ENCODE measurements around the gene FIBP. TPM values are rescaled to one million over a fixed set of nuclear protein-coding genes. Genes with fewer than 3 reads are reported as not detected.

Gene FIBP
- polyA plus RNA-seq, 12 donors: 51.1 to 68.4 (median 60.3) TPM; not detected in 1

DNA sequence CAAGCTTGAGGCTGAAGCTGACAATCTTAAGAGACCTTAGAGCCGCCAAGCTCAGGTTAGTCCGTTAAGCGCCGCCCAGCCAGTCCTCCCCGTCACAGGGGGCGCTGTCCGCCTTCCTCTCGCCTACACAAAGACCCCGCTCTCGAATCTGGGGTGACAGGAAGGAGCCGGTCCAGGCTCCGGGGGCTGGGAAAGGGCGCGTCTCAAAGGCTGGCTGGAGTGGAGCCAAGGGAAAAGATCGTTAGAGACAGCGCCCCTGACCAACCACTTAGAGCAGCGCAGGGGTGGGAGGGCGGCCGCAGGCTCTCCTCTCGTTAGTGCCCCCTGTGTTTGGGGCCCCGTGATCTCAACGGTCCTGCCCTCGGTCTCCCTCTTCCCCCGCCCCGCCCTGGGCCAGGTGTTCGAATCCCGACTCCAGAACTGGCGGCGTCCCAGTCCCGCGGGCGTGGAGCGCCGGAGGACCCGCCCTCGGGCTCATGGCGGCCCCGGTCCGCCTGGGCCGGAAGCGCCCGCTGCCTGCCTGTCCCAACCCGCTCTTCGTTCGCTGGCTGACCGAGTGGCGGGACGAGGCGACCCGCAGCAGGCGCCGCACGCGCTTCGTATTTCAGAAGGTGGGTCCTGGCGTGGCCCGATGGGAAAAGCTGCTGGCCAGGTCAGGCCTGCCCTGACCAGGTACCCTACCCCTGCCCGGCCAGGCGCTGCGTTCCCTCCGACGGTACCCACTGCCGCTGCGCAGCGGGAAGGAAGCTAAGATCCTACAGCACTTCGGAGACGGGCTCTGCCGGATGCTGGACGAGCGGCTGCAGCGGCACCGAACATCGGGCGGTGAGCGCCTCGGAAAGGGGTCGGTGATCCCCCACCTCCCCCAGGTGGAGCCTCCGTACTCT lies 27.8 kb downstream of the FIBP start, which contains the start of gene MUS81:
Gene MUS81, plus strand, starts transcription at position 156 of the 887 bp plus-strand sequence. Its CDS starts 321 bp downstream, at position 477.
- DNase-seq: peak; percentile 94

DNA sequence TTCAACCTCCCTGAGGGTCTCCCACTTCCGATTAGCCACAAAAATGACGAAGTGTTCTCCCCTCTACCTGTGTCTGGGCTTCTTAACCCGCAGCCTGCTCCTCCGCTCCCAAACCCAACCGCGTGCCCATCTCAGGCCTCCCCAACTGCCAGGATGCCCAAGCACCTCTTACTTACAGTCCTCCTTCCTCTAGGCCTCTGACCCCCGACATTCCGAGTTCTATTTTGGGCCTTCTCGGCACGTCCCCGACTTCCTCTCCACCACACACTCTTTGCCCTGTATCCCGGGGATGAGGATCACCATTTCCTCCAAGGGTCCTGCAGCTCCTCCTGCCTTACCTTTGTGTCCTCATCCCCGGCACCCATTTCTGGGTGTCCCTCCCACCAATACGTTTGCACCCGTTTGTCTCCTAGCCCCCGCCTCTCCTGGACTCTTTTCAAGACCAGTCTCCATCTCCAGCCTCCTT lies 28.4 kb downstream of the FIBP start:
- no peak for DNase-seq

DNA sequence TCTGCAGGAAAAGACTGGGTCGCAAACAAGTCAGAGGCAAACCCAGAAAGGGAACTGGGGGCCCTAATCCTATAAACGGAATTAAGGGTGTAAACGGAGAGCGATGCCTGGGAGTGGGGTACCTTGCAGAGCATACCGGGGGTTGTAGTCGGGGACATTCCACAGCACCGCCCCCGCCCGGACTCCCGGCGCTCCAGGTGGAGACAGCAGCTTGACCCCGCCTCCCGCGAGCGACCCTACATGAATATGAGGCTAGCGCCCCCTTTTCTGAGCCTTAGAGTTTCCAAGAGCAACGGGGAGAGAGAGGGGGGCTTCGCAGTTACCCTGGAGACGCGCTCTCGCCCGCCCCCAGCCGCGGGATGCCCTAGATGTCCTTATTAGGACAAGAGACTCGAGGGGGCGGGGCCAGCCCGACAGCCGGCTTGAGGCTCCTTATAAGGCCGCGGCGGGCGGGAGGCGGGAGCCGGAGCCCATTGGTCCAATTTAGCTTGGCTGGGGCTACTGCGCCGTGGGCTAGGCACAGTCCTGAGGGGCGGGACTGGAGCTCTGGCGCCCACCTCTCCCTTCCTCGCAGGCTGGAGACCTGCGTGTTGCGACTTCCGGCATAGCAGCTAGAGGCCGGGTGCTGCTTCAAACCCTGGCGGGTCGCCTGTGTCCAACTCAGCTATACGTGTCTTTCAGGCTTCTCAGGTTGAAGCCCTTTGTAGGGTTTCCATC lies 29.0 kb downstream of the FIBP start:
- peak; percentile 95 for DNase-seq

DNA sequence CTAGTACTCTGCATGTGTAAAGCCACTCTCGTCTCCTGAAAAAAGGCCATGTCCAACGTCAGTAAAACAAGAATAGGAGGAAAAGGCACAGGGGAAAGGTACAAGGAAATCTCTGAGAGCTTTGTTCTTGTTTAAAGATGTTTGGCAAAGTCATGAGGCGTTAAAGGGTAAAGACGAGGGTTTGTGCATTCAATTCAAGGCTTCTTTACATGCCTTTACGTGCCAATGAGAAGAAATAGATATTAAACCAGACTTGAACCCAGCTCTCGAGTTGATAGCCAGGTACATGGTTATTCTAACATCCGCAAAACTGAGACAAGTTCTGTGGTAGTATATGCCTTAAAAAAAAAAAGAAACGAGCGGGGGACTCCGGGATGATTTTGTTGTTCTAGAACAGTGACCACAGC lies 29.6 kb downstream of the FIBP start:
- no peak for DNase-seq

DNA sequence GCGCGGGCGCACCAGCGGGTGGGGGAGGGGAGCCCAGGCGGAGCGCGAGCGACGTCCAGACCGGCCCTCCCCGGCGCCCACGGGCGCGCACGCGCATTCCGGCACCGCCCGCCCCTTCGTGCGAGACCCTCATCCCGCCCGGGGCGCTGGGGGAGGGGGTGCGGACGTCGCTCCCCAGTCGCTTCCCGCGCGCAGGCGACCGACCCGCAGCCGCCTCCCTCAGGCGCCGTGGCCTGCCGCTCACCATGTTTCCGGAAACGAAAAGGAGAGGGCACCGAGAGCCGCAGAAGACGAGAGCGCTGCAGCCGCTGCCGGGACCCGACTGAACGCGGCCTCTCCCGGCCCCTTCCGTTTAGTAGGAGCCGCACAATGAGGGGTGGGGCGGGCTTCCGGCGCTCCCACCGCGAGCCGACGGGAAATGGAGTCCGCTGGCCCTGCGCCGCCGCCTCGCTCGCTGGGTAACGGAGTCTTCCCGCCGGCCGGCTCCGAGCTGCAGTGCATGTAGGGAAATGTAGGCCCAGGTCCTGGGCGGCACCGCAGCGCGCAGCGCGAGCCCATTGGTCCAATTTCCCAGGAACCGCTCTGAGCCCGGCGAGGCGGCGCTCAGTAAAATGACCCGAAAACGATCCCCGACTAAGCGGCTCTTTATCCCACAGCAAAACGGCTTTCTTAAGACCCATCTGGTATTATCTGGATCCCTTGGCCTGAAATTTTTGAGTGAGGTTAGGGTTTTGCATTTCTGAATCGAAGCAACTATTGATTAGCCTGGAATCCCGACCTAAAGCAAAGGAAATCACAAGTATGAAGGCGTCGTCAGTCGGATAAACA lies 30.2 kb downstream of the FIBP start, which contains the start of gene CFL1:
Gene CFL1, minus strand, starts transcription at position 328 of the 828 bp plus-strand sequence. Its CDS starts 81 bp downstream, at position 247.
- peak; percentile 98 for DNase-seq

DNA sequence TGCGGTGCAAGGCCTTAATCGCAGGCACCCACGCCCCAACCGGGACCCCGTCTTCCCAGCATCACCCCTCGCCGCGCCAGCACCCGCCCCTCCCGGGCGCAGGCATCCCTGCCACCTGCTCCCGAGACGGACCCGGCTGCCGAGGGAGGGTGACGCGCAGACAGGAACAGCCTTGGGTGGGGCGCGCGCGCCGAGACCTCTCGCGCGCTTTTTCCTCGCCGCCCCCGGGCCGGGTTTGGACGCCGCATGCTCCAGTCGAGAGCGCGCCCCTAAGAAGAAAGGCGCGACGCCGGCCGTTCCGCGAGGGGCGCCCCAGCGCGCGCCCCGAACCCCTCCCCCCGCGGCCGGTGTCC lies 30.8 kb downstream of the FIBP start:
- no peak for DNase-seq

DNA sequence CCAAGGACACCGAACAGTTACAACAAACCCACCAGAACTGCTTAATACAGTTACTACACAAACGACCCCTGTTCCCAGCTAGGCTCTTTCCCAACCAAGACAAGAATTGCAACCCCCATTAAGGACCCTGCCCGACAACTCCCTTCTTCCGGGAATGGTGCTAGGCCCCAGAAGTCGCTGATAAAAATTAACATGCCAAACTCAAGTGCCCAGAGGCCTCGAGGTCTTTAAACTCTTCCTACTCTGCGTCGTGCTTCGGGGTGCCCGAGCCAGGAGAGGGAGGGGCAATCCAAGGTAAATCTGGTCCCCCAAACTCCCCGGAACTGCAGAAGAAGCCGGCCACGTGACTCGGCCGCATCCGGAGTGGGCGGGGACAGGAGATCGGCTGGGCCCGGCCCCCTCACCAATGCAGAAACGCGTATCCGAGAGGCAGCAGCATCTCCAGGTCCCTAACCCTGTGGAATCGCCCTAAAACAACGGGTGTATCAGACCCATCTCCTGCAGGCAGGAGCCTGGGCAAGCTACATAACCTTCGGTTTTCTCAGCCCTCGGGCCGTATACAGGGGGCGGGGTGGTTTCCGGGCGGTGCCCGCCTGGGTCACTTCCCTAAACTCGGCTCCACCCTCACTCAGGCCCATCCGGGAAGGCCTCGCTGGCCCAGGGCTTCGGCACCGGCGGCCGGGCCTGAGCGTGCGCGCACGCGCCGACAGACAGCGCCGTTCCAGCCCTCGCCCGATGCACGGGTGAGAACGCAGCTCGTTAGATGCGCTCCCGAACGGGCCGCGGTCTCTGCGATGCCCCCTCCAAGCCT lies 31.4 kb downstream of the FIBP start:
- DNase-seq: peak; percentile 79

DNA sequence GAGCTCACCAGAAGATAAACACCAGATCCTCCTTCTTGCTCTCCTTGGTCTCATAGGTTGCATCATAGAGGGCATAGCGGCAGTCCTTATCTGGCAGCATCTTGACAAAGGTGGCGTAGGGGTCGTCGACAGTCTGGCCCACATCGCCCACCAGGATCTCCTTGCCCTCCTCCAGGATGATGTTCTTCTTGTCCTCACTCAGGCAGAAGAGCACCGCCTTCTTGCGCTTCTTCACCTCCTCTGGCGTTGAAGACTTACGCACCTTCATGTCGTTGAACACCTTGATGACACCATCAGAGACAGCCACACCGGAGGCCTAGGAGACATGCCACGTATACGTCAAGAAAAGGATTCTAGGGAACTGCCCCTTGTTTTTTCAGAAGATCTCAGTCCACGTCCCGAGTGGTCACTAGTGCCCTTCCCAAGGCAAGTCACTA lies 32.3 kb downstream of the FIBP start:
- no peak for DNase-seq

DNA sequence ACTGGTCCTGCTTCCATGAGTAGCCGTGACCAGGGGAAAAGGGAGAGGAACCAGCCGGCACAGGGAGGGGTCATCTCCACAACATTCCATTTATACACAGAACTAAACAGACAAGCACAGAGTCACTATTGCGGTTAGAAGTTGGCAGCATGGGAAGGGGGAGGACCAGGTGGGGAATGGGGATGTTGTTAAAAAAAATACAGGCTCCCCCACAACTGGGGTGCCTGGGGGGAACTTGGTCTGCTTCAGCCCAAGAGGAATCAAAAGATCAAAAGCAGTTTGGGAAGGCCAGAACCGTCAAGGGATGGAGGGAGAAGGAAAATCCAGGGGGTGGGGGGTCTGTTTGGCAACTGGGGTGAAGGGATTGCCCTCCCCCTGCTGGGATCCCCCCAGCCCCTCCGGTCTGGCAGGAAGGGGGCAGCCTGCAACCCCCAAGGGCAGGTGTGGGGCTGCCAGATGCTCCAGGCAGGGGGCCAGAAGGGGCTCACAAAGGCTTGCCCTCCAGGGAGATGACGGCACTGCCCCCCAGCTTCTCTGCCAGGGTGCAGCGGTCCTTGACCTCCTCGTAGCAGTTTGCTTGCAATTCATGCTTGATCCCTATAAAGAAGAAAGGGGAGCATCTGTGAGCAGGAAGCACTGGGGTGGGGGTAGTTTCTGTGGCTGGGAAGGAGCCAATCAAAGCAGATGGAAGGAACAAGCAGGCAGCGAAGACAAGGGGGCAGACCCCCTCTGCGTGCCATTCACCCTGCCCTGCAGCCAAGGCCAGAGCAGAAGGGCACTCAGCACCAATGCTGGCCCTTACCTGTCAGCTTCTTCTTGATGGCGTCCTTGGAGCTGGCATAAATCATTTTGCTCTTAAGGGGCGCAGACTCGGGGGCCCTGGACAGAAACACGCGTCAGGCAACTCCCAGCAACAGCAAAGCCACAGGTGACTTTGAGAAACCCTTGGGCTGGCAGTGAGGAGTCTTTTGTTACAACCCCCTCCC lies 33.1 kb downstream of the FIBP start:
- no peak for DNase-seq

DNA sequence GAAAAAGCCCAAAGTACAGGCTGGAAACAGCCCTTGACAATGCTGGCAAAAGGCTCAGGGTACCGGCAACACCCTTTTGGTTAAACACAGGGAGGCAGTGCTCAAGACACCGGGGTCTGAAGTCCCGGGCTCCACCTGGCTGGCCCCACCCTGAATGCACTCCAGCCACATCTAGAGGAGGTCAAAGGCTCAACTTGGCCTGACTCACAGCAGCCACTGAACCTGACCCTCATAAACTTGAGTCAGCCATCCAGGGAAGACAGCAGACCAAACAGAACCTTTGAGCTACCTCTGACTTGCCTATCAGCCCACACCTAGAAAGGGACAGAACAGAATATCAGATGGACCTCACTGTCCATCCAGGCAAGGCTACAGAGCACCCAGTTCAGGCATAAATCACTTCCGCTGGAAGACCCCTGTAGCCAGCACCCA lies 34.1 kb downstream of the FIBP start:
- DNase-seq: no peak

DNA sequence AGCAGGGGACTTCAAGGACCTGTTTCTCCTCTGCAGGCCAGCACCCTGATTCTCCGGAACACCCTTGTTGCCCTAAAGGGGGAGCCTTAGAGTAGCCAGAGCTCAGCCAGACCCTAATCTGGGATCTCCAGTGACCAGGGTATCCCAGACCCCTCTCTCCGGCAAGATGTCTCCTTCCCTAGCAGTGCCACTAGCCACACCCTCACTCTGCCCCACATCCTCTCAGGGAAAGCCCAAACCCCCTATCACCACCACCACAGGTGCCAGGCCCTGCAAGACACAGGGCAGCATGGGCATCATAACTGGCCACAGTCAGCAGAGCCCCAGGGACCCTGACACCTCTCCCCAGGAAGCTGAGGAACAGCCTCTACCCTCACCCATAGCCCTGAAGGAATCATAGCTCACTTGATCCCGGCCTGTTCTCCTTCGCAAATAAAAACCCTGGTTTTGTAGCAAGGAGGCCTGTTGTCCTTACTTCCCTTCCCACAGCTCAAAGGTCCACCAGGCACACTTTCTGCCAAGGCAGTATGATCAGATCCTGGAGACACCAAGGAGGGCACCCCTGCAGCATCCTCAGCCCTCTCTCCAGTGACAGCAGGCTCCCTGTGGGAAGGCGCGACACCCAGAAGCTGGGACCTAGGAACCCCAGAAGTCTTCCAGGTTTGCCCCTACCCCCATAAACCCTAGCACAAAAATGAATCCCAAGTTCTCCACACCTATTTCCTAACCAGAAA lies 34.9 kb downstream of the FIBP start:
- no peak for DNase-seq

DNA sequence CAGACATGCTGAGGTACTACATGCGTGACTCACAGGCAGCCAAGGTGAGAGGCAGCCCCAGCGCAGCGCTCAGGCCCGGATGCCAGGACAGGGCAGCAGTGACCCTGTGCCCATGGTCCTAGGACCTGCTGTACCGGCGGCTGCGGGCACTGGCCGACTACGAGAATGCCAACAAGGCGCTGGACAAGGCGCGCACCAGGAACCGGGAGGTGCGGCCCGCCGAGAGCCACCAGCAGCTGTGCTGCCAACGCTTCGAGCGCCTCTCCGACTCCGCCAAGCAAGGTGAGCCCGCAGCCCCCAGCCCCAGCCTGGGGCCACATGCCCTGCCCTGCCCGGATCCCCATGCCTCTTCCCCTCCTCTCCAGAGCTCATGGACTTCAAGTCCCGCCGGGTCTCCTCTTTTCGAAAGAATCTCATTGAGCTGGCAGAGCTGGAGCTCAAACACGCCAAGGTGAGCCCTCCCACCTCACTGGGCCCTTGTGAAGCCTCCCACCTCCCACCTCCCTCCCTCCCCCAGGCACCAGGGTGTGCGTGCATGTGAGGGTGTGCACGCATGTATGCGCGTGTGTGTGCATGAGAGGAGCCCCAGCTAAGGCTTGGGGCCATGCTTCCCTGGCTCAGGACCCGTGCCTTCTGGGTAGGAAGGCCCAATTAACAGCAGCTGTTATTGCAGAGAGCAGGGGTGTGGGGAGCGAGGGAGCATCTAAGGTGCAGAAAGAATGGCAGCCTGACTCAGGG lies 35.6 kb downstream of the FIBP start:
- DNase-seq: no peak

DNA sequence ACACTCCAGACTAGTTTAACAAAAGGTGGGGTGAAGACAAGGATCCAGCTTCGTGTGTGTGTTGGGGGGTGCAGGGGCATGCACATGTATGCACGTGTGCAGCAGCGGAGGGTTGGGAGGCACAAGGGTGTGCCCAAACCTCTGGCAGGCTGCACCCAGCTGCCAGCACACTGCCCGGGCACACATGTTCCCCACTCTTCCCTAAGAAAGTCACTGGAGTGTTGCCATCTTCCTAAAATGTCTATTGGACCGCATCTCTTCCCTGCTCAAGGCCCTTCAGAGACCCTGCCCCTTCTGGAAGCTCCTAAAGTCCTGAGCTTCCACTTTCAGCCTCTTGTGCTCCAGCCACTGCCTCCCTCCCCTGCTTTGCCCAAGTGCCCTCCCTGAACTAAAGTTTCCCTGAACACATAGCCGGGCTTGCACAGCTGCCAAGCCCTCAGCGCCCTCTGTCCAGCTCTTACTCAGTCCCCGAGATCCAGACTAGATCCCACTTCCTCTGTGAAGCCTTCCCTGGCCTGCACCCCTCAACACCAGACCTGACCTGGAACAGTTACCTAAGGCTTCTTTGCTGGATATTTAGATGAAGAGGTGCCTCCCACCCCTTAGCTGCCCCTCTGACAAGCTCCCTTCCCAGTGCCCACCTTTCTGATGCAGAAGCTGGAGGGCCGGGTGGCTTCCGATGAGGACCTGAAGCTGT lies 36.3 kb downstream of the FIBP start:
- DNase-seq: no peak

DNA sequence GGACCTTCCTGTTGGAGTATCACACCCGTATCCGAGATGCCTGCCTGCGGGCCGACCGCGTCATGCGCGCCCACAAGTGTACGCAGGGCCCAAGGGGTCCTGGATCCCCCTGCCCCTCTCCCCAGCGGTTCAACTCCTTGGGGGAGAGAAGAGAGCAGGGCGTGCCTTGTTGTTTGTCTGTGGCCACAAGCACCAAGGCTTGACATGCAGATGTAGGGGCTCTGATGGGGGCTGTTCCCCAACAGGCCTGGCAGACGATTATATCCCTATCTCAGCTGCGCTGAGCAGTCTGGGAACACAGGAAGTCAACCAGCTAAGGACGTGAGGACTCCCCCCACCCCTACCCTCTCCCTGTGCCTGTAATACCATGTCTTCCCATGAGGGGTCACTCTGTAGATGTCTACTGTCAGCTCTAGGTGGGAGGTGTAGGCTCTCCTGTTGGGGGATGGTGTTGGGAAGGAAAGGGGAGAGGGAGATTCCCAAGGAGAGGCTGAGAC lies 37.1 kb downstream of the FIBP start:
- no peak for DNase-seq

DNA sequence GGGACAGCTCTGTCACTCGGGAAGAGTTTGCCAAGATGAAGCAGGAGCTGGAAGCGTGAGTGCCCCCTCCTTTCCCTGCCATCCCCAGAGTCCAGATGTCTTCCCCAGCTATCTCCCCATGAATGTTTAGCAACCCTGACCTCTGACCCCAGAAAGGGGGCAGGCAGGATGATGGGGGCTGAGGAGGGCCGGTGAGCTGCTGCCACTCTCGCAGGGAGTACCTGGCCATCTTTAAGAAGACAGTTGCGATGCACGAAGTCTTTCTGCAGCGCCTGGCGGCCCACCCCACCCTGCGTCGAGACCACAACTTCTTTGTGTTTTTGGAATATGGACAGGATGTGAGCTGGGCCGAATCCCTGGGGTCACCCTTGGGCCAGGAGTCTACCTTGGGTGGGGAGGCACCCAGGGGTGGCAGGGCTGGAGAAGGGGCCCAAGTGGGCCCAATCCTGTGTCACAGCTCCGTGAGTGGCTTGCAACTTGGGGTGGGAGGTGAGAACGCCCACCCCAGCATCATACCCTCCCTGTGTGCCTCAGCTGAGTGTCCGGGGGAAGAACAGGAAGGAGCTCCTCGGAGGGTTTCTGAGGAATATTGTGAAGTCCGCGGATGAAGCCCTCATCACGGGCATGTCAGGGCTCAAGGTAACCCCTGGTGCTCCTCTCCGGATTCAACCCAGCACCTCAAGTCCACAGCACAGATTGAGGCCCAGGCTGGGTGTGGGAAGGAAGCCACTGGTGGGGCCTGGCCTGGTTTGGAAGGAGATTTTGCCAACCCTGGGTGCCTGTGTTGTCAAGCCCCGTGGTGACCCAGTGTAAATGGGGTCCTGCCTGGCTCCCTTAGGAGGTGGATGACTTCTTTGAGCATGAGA lies 37.8 kb downstream of the FIBP start:
- DNase-seq: no peak

DNA sequence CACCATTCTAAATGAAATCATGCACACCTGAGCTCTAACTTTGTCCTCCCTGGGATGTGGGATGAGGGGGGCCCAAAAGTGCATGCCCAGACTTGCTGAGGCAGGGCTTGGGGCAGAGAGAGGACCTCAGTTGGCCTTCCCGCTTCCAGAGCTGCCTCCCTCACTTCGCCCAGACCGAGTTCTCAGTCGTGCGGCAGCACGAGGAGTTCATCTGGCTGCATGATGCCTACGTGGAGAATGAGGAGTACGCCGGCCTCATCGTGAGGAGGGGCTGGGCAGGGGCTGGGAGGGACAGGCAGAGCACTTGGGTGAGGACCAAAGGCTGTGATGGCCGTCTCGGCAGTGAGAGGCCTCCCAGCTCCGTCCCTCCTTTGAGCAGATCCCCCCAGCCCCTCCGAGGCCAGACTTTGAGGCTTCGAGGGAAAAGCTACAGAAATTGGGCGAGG lies 38.5 kb downstream of the FIBP start:
- DNase-seq: no peak

Measured in muscle of arm (tissue), 12 donors.